AG04450 (cell line): ENCODE data around the gene MDM2. TPM values are rescaled to one million over a fixed set of nuclear protein-coding genes. Genes with fewer than 3 reads are reported as not detected.

Experiments used
- CTCF ChIA-PET: fragments of 300-600, 350-600 bp; formaldehyde crosslinking; extraction: SDS; loops from one replicate; lab custom pipeline; 2022; ENCODE audit warnings: antibody characterized with exemption, inconsistent platforms; lab: Charles Lee
- POLR2A ChIA-PET: fragments of 350-600 bp; formaldehyde crosslinking; extraction: SDS; loops from one replicate; lab custom pipeline; 2021; ENCODE audit warnings: antibody characterized with exemption, inconsistent platforms; lab: Yijun Ruan, JAX
- DNase-seq: peaks from one replicate; pipeline ENCODE4 v3.0.0-alpha.2; 2011; ENCODE audit warnings: low read depth, low spot score
- H3K27ac ChIP-seq: one replicate; pipeline ENCODE4 v1.5.1; 2012; ENCODE audit warnings: low read depth, low read length, control low read depth
- H3K27me3 ChIP-seq: one replicate; pipeline ENCODE4 v1.6.0; 2012; ENCODE audit warnings: low read length; ENCODE audit not compliant: control insufficient read depth, insufficient read depth
- H3K4me3 ChIP-seq: 2 replicates; pipeline ENCODE4 v1.5.1; 2011; ENCODE audit warnings: mild to moderate bottlenecking, low read depth, low read length, control low read depth
- H3K9me3 ChIP-seq: 2 replicates; pipeline ENCODE4 v1.5.1; 2012; ENCODE audit warnings: low read length; ENCODE audit not compliant: control insufficient read depth, insufficient read depth
- polyA plus RNA-seq: library from polyadenylated mRNA; depleted of rRNA; stranded (reverse); fragments of >200 nt; gene quantifications from 2 replicates; pipeline ENCODE4 v1.2.3, GENCODE V29; 2011
- TF ChIP-seq, protein P1 (sequence below): IDR thresholded peaks from 2 replicates; pipeline ENCODE4 v1.5.1; 2011; ENCODE audit warnings: low read depth, low read length, control low read depth, inconsistent platforms

The MDM2 gene
- polyA plus RNA-seq, 1 experiment = 82.2 TPM

DNA sequence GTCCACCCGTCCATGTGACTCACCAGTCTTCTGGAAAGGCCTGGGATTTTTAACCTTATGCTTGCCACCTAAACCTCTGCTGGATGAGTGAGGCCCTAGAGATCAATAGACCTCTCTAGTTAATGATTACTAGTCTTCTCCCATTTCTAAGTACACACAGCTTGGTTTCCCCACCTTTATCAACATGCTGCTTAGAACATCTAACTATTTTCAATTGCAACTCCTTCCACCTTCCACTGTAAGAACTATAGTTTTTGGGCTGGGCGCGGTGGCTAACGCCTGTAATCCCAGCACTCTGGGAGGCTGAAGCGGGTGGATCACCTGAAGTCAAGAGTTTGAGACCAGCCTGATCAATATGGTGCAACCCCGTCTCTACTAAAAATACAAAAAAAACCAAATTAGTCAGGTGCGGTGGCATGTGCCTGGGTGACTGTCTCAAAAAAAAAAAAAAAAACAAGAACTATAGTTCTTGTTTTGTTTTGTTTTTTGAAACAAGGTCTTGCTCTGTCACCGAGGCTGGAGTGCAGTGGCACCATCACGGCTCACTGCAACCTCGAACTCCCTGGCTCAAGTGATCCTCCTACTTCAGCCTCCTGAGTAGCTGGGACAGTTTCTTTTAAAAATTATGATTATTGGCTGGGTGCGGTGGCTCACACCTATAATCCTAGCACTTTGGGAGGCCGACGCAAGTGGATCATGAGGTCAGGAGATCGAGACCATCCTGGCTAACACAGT, 18.7 kb upstream of the MDM2 start:
- no peak for DNase-seq
- Histone ChIP-seq H3K4me3 (no peak overlapping the region), H3K27ac (no peak overlapping the region), H3K27me3 (no peaks in the 10 kb centered on the region), H3K9me3 (no peaks in the 10 kb centered on the region)
- TF ChIP-seq, protein P1, sequence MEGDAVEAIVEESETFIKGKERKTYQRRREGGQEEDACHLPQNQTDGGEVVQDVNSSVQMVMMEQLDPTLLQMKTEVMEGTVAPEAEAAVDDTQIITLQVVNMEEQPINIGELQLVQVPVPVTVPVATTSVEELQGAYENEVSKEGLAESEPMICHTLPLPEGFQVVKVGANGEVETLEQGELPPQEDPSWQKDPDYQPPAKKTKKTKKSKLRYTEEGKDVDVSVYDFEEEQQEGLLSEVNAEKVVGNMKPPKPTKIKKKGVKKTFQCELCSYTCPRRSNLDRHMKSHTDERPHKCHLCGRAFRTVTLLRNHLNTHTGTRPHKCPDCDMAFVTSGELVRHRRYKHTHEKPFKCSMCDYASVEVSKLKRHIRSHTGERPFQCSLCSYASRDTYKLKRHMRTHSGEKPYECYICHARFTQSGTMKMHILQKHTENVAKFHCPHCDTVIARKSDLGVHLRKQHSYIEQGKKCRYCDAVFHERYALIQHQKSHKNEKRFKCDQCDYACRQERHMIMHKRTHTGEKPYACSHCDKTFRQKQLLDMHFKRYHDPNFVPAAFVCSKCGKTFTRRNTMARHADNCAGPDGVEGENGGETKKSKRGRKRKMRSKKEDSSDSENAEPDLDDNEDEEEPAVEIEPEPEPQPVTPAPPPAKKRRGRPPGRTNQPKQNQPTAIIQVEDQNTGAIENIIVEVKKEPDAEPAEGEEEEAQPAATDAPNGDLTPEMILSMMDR = no peak
- CTCF ChIA-PET = interaction anchor here (0.9 to 1.0 kb wide), 2 partner anchors 8 to 19 kb away, joined by 3 read pairs; partner anchors contain the start of gene MDM2
- POLR2A ChIA-PET = no interaction called here

DNA sequence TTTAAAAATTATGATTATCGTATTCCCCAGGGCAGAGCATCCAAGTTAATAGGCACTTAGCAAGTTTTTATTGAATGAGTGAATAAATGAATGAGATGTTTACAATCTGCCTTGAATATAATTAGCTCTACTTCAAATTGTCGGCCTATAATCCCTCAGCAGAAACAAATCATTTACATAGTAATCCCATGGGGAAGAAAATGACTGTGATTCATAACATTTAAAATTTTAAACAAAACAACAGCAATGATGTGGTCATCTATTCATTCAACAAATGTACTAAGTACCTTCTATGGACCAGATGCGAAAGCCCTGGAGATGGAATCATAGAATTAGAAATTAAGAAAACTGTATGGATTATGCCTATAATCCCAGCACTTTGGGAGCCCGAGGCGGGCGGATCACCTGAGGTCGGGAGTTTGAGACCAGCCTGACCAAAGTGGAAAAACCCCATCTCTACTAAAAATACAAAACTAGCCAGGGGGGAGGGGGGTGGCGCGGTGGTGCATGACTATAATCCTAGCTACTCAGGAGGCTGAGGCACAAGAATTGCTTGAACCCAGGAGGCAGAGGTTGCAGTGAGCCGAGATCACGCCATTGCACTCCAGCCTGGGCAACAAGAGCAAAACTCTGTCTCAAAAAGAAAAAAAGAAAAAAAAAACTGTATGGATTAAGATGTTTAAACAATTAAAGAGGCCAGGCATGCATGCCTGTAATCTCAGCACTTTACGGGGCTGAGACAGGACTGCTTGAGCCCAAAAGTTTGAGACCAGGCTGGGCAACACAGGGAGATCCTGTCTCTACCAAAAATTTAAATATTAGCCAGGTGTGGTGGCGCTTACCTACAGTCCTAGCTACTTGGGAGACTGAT, 17.7 kb upstream of the MDM2 start:
- H3K27ac ChIP-seq = no peak overlapping the region
- H3K9me3 ChIP-seq = no peaks in the 10 kb centered on the region
- TF ChIP-seq, protein P1 = no peak
- DNase-seq = no peak
- CTCF ChIA-PET = interaction anchor here (1.0 kb wide), 1 partner anchor 9 kb away, joined by 3 read pairs; no protein-coding TSS in a partner anchor
- no peak overlapping the region for H3K4me3 ChIP-seq
- POLR2A ChIA-PET = no interaction called here
- no peaks in the 10 kb centered on the region for H3K27me3 ChIP-seq

DNA sequence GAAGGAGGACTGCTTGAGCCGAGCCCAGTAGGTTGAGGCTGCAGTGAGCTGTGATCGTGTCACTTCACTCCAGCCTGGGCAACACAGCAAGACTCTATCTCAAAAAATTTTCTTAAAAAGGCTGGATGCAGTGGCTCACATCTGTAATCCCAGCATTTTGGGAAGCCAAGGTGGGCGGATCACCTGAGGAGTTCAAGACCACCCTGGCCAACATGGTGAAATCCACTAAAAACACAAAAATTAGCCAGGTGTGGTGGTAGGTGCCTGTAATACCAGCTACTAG, 17.1 kb upstream of the MDM2 start:
- Histone ChIP-seq H3K4me3 (no peak overlapping the region), H3K27ac (no peak overlapping the region), H3K9me3 (no peaks in the 10 kb centered on the region), H3K27me3 (no peaks in the 10 kb centered on the region)
- CTCF ChIA-PET = no interaction called here
- POLR2A ChIA-PET = no interaction called here
- no peak for DNase-seq
- TF ChIP-seq, protein P1 = no peak

DNA sequence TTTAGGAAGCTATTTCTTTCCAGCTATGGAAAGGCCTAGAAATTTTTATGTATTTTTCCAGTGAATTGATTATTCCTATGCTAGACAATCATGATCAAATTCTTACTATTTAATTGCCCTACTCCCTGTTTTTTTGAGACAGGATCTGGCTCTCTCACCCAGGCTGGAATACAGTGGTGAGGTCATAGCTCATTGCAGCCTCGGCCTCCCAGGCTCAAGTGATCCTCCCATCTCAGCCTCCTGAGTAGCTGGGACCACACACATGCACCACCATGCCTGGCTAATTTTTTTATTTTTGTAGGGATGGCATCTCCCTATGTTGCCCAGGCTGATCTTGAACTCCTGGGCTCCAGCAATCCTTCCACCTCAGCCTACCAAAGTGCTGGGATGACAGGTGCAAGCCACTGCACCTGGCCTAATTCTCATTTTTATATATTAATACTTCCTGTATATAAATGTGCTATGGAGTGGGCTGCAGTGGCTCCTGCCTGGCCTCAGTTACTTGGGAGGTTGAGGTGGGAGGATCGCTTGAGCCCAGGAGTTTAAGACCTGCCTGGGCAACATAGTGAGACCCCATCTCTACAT, 16.0 kb upstream of the MDM2 start:
- Histone ChIP-seq H3K9me3 (no peaks in the 10 kb centered on the region), H3K27ac (no peak overlapping the region), H3K27me3 (no peaks in the 10 kb centered on the region), H3K4me3 (no peak overlapping the region)
- no peak for DNase-seq
- TF ChIP-seq, protein P1 = no peak
- ChIA-PET CTCF (interaction anchor here (0.7 kb wide), 1 partner anchor 363 kb away, joined by 4 read pairs; no protein-coding TSS in a partner anchor), POLR2A (no interaction called here)
